Hepatocyte (in vitro differentiated cells): ENCODE measurements around the gene GGA3.

Experiments
- CTCF ChIP-seq: fragments of 200-600 bp; sonication (generic); IDR thresholded peaks from 2 replicates; pipeline ENCODE4 v1.5.1; 2016; ENCODE audit warnings: antibody characterized with exemption, mild to moderate bottlenecking; ENCODE audit not compliant: poor library complexity
- EZH2 ChIP-seq: fragments of 200-600 bp; sonication (generic); IDR thresholded peaks from 2 replicates; pipeline ENCODE4 v1.6.1; 2016; ENCODE audit warnings: antibody characterized with exemption, mild to moderate bottlenecking, borderline replicate concordance
- EZH2phosphoT487 ChIP-seq: fragments of 200-600 bp; sonication (generic); IDR thresholded peaks from one replicate; pipeline ENCODE4 v1.6.1; 2018; ENCODE audit warnings: antibody characterized with exemption, mild to moderate bottlenecking, low read depth, moderate library complexity; ENCODE audit not compliant: unreplicated experiment, severe bottlenecking

GRCh38 chr17:75227729-75228128 is 33.7 kb downstream of the GGA3 start:
- TF ChIP-seq CTCF (no peak), EZH2phosphoT487 (no peak), EZH2 (no peak)
